ENCODE data around the gene RASD2. TPM values are rescaled to one million over a fixed set of nuclear protein-coding genes. Genes with fewer than 3 reads are reported as not detected.

RASD2 gene
- total RNA-seq, 1 donor from 2014 or later: not detected

DNA sequence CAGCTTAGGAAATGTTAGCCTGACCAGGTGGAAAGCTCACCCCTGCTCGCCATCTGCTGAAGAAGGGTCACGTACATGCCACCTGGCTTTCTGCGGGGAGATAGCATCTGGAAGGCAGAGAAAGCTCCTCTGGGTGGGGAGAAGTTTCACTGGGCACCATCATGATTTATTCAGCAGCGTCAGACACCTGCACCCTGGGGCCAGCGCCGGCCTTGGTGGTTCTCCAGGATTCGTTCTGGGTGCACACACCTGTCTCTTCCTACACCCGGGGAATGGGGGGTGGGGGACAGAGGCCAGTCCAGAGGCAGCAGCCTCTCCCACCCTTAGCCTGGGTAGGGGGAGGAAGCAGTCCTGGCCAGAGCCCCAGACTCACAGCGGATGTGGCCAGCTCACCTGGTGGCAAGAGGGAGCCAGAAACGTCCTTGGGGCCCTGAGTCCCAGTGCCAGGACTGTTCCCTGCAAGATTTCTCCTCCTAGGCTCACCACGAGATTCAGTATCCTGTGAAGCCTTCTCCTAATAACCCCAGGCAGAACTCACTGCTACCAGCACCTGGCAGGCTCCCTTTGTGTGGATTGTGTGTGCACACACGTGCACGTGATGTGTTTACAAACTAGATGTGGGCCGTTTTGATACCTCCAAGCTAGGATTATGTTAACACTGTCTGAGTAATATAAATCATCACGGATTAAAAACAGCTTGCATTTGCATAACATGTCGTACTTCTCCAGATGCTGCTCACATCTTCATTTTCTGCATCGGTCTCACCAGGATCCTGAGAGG, 17.3 kb upstream of the RASD2 start:
- DNase-seq (ENCODE audit: low spot score): no peak
- H3K4me3 Mint-ChIP-seq: no peak overlapping the region
- no peaks in the 10 kb centered on the region for H3K9me3 Mint-ChIP-seq
- peaks cover 6% of the 10 kb centered on the region for H3K27me3 Mint-ChIP-seq (ENCODE audit: insufficient read depth)
- no peaks in the 10 kb centered on the region for H3K36me3 Mint-ChIP-seq (ENCODE audit: low read depth)
- intact Hi-C loops (cut with micrococcal nuclease): no loop called here
- H3K27ac Mint-ChIP-seq: no peak overlapping the region
- H3K4me1 Mint-ChIP-seq (ENCODE audit: low read depth): no peaks in the 10 kb centered on the region

DNA sequence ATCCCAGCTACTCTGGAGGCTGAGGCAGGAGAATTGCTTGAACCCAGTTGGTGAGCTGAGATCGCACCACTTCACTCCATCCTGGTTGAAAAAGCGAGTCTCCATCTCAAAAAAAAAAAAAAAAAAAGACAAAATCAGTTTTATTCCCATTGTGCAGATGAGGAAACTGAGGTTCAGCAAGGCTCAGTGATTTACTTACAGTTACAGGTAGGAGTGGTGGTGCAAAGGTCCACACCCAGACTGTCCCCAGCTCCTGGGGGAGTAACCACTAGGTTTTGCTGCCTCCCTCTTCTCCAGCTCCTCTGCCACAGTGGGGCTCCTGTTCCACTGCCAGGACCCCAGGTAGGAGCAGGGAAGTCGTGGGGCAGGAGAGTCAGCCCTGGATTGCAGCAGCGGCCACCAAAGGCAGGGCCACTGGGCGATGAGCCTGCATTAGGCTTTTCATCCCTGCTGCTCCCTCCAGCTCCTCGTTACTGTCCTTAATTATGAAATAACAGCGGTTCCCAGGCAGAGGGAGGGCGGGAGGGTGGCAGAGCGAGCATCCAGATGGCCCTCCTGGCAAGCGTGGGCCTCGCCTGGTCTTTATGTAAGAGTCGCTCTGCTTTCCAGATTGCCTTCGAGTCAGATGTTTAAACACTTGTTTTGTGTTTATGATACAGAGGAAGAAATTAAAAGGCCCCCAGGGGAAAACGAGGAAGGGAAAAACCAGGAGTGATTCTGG, 15.5 kb upstream of the RASD2 start:
- Mint-ChIP-seq H3K27me3 (ENCODE audit: insufficient read depth) (peaks cover 6% of the 10 kb centered on the region), H3K4me1 (ENCODE audit: low read depth) (no peaks in the 10 kb centered on the region), H3K27ac (no peak overlapping the region), H3K36me3 (ENCODE audit: low read depth) (no peaks in the 10 kb centered on the region), H3K9me3 (no peaks in the 10 kb centered on the region), H3K4me3 (no peak overlapping the region)
- no peak for DNase-seq (ENCODE audit: low spot score)
- intact Hi-C loops (cut with micrococcal nuclease): no loop called here

DNA sequence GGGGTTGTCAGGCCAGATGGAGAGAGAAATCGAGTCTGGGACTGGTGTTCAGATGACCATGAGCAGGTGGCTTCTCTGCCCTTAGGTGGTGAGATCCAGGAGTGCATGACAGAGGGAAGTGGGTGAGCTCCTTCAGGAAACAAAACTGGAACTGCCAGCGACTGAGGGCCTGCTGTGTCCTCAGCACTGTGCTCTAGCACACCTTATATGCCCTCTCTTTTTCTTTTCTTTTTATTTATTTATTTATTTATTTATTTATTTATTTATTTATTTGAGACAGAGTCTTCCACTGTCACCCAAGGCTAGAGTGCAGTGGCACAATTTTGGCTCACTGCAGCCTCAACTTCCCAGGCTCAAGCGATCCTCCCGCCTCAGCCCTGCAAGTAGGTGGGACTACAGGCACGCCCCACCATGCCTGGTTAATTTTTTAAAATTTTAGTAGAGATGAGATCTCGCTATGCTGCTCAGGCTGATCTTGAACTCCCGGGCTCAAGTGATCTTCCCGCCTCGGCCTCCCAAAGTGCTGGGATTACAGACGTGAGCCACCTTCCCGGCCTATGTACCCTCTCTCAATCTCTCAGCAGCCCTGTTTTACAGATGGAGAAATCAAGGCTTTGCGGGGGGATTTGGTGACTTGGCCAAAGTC, 14.8 kb upstream of the RASD2 start:
- no peaks in the 10 kb centered on the region for H3K9me3 Mint-ChIP-seq
- no peak overlapping the region for H3K4me3 Mint-ChIP-seq
- H3K4me1 Mint-ChIP-seq (ENCODE audit: low read depth): no peaks in the 10 kb centered on the region
- H3K27ac Mint-ChIP-seq: no peak overlapping the region
- H3K27me3 Mint-ChIP-seq (ENCODE audit: insufficient read depth): peaks cover 6% of the 10 kb centered on the region
- no peaks in the 10 kb centered on the region for H3K36me3 Mint-ChIP-seq (ENCODE audit: low read depth)
- no peak for DNase-seq (ENCODE audit: low spot score)
- intact Hi-C loops (cut with micrococcal nuclease): no loop called here

DNA sequence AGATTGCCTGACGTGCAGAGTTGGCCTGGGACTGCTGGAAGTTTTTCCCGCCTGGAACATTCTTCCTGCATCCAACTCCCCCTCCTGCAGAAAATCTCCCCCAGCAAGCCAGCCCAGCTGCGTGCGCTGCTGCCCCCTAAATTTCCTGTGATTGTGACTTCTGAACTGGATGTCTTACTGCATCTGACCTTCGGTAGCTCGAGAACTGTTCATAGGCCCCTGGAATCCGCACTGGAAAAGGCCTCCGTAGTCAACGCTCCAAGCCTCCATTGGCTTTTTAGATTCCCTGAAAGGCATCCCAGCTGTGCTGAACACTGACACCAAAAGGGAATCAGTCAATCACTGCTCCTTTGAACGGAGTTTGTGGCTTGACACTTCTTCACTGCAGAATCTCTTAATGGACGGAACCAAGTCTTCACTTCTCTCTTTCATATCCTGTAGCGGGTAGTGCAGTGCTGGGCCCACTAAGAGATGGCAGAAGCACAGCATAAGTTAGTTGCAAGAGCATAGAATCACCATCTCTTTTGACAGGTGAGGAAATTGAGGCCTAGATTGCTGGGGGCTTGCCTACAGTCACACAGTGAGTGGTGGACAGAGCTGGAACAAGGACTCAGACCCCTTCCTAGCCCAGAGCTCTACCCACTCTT, 14.2 kb upstream of the RASD2 start:
- Mint-ChIP-seq H3K4me3 (no peak overlapping the region), H3K36me3 (ENCODE audit: low read depth) (no peaks in the 10 kb centered on the region), H3K27me3 (ENCODE audit: insufficient read depth) (peaks cover 6% of the 10 kb centered on the region), H3K4me1 (ENCODE audit: low read depth) (no peaks in the 10 kb centered on the region), H3K27ac (no peak overlapping the region), H3K9me3 (no peaks in the 10 kb centered on the region)
- intact Hi-C loops (cut with micrococcal nuclease): no loop called here
- DNase-seq (ENCODE audit: low spot score): no peak

GRCh38 chr22:35528927-35529326, 11.7 kb upstream of the RASD2 start:
- no peaks in the 10 kb centered on the region for H3K4me1 Mint-ChIP-seq (ENCODE audit: low read depth)
- H3K27ac Mint-ChIP-seq: no peak overlapping the region
- H3K27me3 Mint-ChIP-seq (ENCODE audit: insufficient read depth): peaks cover 2% of the 10 kb centered on the region
- H3K9me3 Mint-ChIP-seq: no peaks in the 10 kb centered on the region
- intact Hi-C loops (cut with micrococcal nuclease): no loop called here
- no peaks in the 10 kb centered on the region for H3K36me3 Mint-ChIP-seq (ENCODE audit: low read depth)
- no peak overlapping the region for H3K4me3 Mint-ChIP-seq
- no peak for DNase-seq (ENCODE audit: low spot score)

GRCh38 chr22:35530700-35531099, 9.9 kb upstream of the RASD2 start:
- Mint-ChIP-seq H3K27ac (no peak overlapping the region), H3K36me3 (ENCODE audit: low read depth) (no peaks in the 10 kb centered on the region), H3K4me3 (no peak overlapping the region), H3K9me3 (no peaks in the 10 kb centered on the region), H3K27me3 (ENCODE audit: insufficient read depth) (peaks cover 2% of the 10 kb centered on the region), H3K4me1 (ENCODE audit: low read depth) (no peaks in the 10 kb centered on the region)
- intact Hi-C loops (cut with micrococcal nuclease): no loop called here
- DNase-seq (ENCODE audit: low spot score): no peak

- Mint-ChIP-seq H3K36me3 (ENCODE audit: low read depth) (no peaks in the 10 kb centered on the region), H3K4me1 (ENCODE audit: low read depth) (no peaks in the 10 kb centered on the region), H3K27ac (no peak overlapping the region), H3K27me3 (ENCODE audit: insufficient read depth) (peaks cover 2% of the 10 kb centered on the region), H3K9me3 (no peaks in the 10 kb centered on the region), H3K4me3 (no peak overlapping the region)
- DNase-seq (ENCODE audit: low spot score): no peak
- intact Hi-C loops (cut with micrococcal nuclease): no loop called here
These were observed 9.4 kb upstream of the RASD2 start for GRCh38 chr22:35531202-35531601.

- Mint-ChIP-seq H3K27ac (no peak overlapping the region), H3K4me1 (ENCODE audit: low read depth) (no peaks in the 10 kb centered on the region), H3K36me3 (ENCODE audit: low read depth) (no peaks in the 10 kb centered on the region), H3K9me3 (no peaks in the 10 kb centered on the region), H3K4me3 (no peak overlapping the region), H3K27me3 (ENCODE audit: insufficient read depth) (peaks cover 2% of the 10 kb centered on the region)
- intact Hi-C loops (cut with micrococcal nuclease): no loop called here
- DNase-seq (ENCODE audit: low spot score): no peak
These were observed 9.0 kb upstream of the RASD2 start for GRCh38 chr22:35531676-35532075.

DNA sequence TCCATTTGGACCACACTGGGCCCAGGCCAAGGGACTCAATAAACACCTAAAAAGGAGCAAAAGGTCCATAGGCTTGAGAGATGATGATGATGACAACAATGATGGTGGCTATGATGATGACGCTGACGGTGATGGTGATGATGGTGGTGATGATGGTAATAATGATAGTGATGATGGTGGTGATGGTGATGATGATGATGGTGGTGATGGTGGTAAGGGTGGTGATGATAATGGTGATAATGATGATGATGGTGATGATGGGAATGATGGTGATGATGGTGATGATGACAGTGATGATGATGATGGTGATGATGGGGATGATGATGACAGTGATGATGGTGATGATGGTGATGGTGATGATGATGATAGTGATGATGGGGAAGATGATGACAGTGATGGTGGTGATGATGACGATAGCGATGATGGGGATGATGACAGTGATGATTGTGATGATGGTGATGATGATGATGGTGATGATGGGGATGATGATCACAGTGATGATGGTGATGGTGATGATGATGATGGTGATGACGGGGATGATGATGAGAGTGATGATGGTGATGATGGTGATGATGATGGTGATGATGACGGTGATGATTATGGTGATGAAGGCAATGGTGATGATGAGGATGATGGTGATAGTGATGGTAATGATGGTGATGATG, 7.1 kb upstream of the RASD2 start:
- Mint-ChIP-seq H3K9me3 (no peaks in the 10 kb centered on the region), H3K4me1 (ENCODE audit: low read depth) (no peaks in the 10 kb centered on the region), H3K27me3 (ENCODE audit: insufficient read depth) (peaks cover 9% of the 10 kb centered on the region), H3K27ac (no peak overlapping the region), H3K4me3 (no peak overlapping the region), H3K36me3 (ENCODE audit: low read depth) (no peaks in the 10 kb centered on the region)
- intact Hi-C loops (cut with micrococcal nuclease): no loop called here
- DNase-seq (ENCODE audit: low spot score): no peak

DNA sequence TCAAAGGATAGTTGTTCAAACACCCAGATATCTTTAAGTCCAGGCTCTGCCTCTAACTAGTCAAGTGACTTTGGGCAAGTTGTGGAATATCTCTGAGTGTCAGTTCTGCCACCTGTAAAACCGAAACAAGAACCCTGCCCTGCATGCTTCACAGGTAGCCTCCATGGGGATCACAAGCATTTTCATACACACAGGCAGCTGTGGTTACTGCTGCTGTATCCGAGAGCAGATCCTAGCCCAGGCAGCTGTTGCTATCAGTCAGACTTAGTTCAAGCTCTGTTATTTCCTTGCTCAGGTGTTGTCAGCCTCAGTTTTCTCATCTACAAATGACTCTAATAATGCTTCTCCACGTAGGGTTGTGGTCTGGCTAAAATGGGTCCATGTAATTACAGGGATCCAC, 6.5 kb upstream of the RASD2 start:
- Mint-ChIP-seq H3K4me3 (no peak overlapping the region), H3K36me3 (ENCODE audit: low read depth) (no peaks in the 10 kb centered on the region), H3K4me1 (ENCODE audit: low read depth) (no peaks in the 10 kb centered on the region), H3K27me3 (ENCODE audit: insufficient read depth) (peaks cover 15% of the 10 kb centered on the region), H3K27ac (no peak overlapping the region), H3K9me3 (no peaks in the 10 kb centered on the region)
- intact Hi-C loops (cut with micrococcal nuclease): no loop called here
- no peak for DNase-seq (ENCODE audit: low spot score)

DNA sequence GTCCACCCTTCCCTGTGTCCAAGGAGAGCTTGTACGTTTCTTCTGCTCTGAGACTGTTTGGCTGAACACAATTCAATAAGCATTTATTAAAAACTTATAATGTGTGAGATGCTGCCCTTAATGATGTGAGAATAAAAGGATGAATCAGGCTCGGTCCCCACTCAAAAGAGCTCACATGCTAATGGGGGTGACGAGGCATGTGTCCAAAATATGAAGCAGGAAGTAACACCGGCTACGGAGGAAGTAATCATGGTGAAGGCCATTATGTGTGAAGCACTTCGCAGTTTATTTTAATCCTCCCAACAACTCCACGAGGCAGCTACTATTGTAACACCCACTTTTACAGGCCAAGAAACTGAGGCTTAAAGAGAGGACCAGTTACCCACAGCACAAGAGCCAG, 3.4 kb upstream of the RASD2 start:
- H3K4me3 Mint-ChIP-seq: no peak overlapping the region
- no peaks in the 10 kb centered on the region for H3K36me3 Mint-ChIP-seq (ENCODE audit: low read depth)
- no peaks in the 10 kb centered on the region for H3K4me1 Mint-ChIP-seq (ENCODE audit: low read depth)
- H3K27me3 Mint-ChIP-seq (ENCODE audit: insufficient read depth): peaks cover 28% of the 10 kb centered on the region
- intact Hi-C loops (cut with micrococcal nuclease): no loop called here
- no peak for DNase-seq (ENCODE audit: low spot score)
- no peaks in the 10 kb centered on the region for H3K9me3 Mint-ChIP-seq
- no peak overlapping the region for H3K27ac Mint-ChIP-seq

DNA sequence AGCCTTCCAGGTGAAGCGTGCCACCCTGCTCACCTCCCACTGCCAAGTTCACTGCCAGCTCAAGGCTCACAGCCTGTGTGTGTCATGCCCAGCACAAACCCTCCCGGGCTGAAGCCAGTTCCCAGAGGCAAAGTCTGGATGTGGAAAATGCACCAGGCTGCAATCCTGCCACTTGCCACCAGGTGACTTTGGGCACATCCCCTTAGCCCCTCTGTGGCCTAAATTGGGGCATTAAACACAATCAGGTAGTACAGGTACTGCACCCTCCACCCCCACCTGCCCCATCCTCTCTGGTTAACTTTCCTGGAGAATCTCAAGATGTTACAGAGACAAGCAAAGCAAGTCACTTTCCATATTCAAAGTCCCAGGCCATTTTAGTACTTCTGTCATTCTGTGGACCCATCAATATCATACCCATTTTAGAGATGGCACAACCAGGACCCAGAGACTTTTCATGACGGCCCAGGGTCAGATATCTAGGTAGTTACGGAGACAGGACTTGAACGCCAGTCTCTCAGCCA, 1.8 kb upstream of the RASD2 start:
- Mint-ChIP-seq H3K27me3 (ENCODE audit: insufficient read depth) (peaks cover 36% of the 10 kb centered on the region), H3K9me3 (no peaks in the 10 kb centered on the region), H3K36me3 (ENCODE audit: low read depth) (no peaks in the 10 kb centered on the region), H3K4me1 (ENCODE audit: low read depth) (no peaks in the 10 kb centered on the region), H3K4me3 (no peak overlapping the region), H3K27ac (no peak overlapping the region)
- no peak for DNase-seq (ENCODE audit: low spot score)
- intact Hi-C loops (cut with micrococcal nuclease): no loop called here

All from activated T-helper 1 cell treated with anti-CD3 and anti-CD28 coated beads, Interleukin-12 subunit alpha, Interleukin-12 subunit beta, Interleukin-2, Interleukin-4 antibody, amounts not matched to agents 30 ng/mL and 10 ng/mL and 1 ng/mL, durations not matched to agents 14 hours and 24 hours and 36 hours (primary cell).